Natural killer cell (primary cell): ENCODE measurements around the gene PRKRIP1. TPM values are rescaled to one million over a fixed set of nuclear protein-coding genes. Genes with fewer than 3 reads are reported as not detected.

Experiments used
- ATAC-seq, 3 donors: fragments of 150-1000 bp in 2 of 3; fragments of 200-7000 bp in 1 of 3; cut with Tn5 transposase; 1 replicate in 1 of 3; 2 replicates in 2 of 3; pipeline ENCODE4 v1.10.0; 2021; ENCODE audit warnings: mild to moderate bottlenecking in 2 of 3, moderate library complexity in 2 of 3
- DNase-seq, 2 donors: peaks; one replicate each; pipeline versions ENCODE4 v3.0.0 to v3.0.0-alpha.2; 2013 to 2021; ENCODE audit warnings: mixed read lengths in 1 of 2
- H3K27ac ChIP-seq: one replicate; pipeline ENCODE4 v1.5.1; 2013; ENCODE audit warnings: mild to moderate bottlenecking, low read length
- H3K27me3 ChIP-seq: one replicate; pipeline ENCODE4 v1.6.1; 2013; ENCODE audit warnings: low read length; ENCODE audit not compliant: control insufficient read depth, insufficient read depth
- H3K36me3 ChIP-seq: one replicate; pipeline ENCODE4 v1.6.1; 2013; ENCODE audit warnings: low read length; ENCODE audit not compliant: control insufficient read depth, insufficient read depth
- H3K4me1 ChIP-seq: one replicate; pipeline ENCODE4 v1.6.1; 2013; ENCODE audit warnings: low read length; ENCODE audit not compliant: control insufficient read depth, insufficient read depth
- H3K4me3 ChIP-seq: one replicate; pipeline ENCODE4 v1.5.1; 2013; ENCODE audit warnings: low read length
- H3K9me3 ChIP-seq: one replicate; pipeline ENCODE4 v1.6.1; 2013; ENCODE audit warnings: low read length; ENCODE audit not compliant: control insufficient read depth, insufficient read depth
- H3K27ac Mint-ChIP-seq, 2 donors: one replicate each; pipeline ENCODE4 v1.8.0; 2022; ENCODE audit warnings: mild to moderate bottlenecking in 2 of 2, mixed read lengths in 2 of 2, moderate library complexity in 1 of 2
- H3K27me3 Mint-ChIP-seq, 2 donors: one replicate each; pipeline ENCODE4 v1.8.0; 2022; ENCODE audit warnings: low read depth in 2 of 2, mixed read lengths in 2 of 2
- H3K36me3 Mint-ChIP-seq: one replicate; pipeline ENCODE4 v1.8.0; 2022; ENCODE audit warnings: mixed read lengths
- H3K4me1 Mint-ChIP-seq, 2 donors: one replicate each; pipeline ENCODE4 v1.8.0; 2022; ENCODE audit warnings: mixed read lengths in 2 of 2
- H3K4me3 Mint-ChIP-seq: one replicate; pipeline ENCODE4 v1.8.0; 2022; ENCODE audit warnings: mild to moderate bottlenecking, moderate library complexity, mixed read lengths
- H3K9me3 Mint-ChIP-seq, 2 donors: one replicate each; pipeline ENCODE4 v1.8.0; 2022; ENCODE audit warnings: mixed read lengths in 2 of 2
- CTCF ChIP-seq: fragments of 200-600 bp; IDR thresholded peaks from one replicate; pipeline ENCODE4 v1.8.0; 2022; ENCODE audit warnings: antibody characterized with exemption
- WGBS: methylation state at CpG from one replicate; pipeline ENCODE4 v1.1.7; 2013; ENCODE audit warnings: missing lambda C conversion rate; ENCODE audit not compliant: insufficient coverage; 5-methylcytosine and 5-hydroxymethylcytosine counted together
- intact Hi-C: fragments of 100-400 bp; cut with micrococcal nuclease; formaldehyde crosslinking; loops from one replicate; pipeline ENCODE4 v1.14.2; 2022
- total RNA-seq, 4 donors: library from RNA; stranded (reverse); fragments of 120-200 nt in 1 of 4; gene quantifications; one replicate each; pipeline versions ENCODE4 v1.2.3 to v1.2.4, GENCODE V29; 2013 to 2022

PRKRIP1 gene
- total RNA-seq, 3 donors from 2014 or later (not counting 1 experiment from before 2014, with no cell fraction given) = 38.2 to 44.2 (median 39.5) TPM

- no peak for ATAC-seq
- H3K36me3 Mint-ChIP-seq = no peaks in the 10 kb centered on the region
- no peaks in the 10 kb centered on the region for H3K27me3 Mint-ChIP-seq
- H3K36me3 ChIP-seq = peaks cover 26% of the 10 kb centered on the region
- WGBS = 81% methylated on average over 20 of the region's 20 CpGs
- no peak for DNase-seq
- no peaks in the 10 kb centered on the region for H3K9me3 Mint-ChIP-seq
- intact Hi-C loops = no loop called here
- peaks cover 9% of the 10 kb centered on the region for H3K4me1 ChIP-seq
- H3K4me3 Mint-ChIP-seq = no peak overlapping the region
- peaks cover 3 to 19% of the 10 kb centered on the region in 2 donors for H3K4me1 Mint-ChIP-seq
- no peaks in the 10 kb centered on the region for H3K27me3 ChIP-seq
- no peak for TF ChIP-seq CTCF
- no peak overlapping the region for H3K27ac Mint-ChIP-seq
- H3K9me3 ChIP-seq = no peaks in the 10 kb centered on the region
- no peak overlapping the region for H3K4me3 ChIP-seq
- H3K27ac ChIP-seq = no peak overlapping the region
Observed at GRCh38 chr7:102469972-102470825, 74.0 kb downstream of the PRKRIP1 start.

GRCh38 chr7:102471791-102472125 lies 75.6 kb downstream of the PRKRIP1 start:
- Histone ChIP-seq H3K9me3 (no peaks in the 10 kb centered on the region), H3K4me1 (no peaks in the 10 kb centered on the region), H3K4me3 (no peak overlapping the region), H3K27me3 (no peaks in the 10 kb centered on the region), H3K27ac (no peak overlapping the region), H3K36me3 (peaks cover 26% of the 10 kb centered on the region)
- DNase-seq (no peak), ATAC-seq (no peak)
- intact Hi-C loops = no loop called here
- no peak overlapping the region for H3K4me3 Mint-ChIP-seq
- WGBS = 88% methylated on average over 5 of the region's 6 CpGs
- no peak for TF ChIP-seq CTCF
- H3K9me3 Mint-ChIP-seq = no peaks in the 10 kb centered on the region
- H3K36me3 Mint-ChIP-seq = no peaks in the 10 kb centered on the region
- H3K27ac Mint-ChIP-seq = no peak overlapping the region
- no peaks in the 10 kb centered on the region for H3K27me3 Mint-ChIP-seq
- H3K4me1 Mint-ChIP-seq = peaks cover 0 to 6% of the 10 kb centered on the region in 2 donors

- Histone ChIP-seq H3K27me3 (no peaks in the 10 kb centered on the region), H3K36me3 (peaks cover 26% of the 10 kb centered on the region), H3K4me3 (no peak overlapping the region), H3K4me1 (no peaks in the 10 kb centered on the region), H3K9me3 (no peaks in the 10 kb centered on the region), H3K27ac (no peak overlapping the region)
- Mint-ChIP-seq H3K4me1 (no peaks in the 10 kb centered on the region), H3K4me3 (no peak overlapping the region), H3K27me3 (no peaks in the 10 kb centered on the region), H3K36me3 (no peaks in the 10 kb centered on the region), H3K9me3 (no peaks in the 10 kb centered on the region), H3K27ac (no peak overlapping the region)
- no peak for TF ChIP-seq CTCF
- intact Hi-C loops = no loop called here
- WGBS = 84% methylated on average over 28 of the region's 31 CpGs
- no peak for DNase-seq
- ATAC-seq = no peak
Observed at GRCh38 chr7:102472126-102473041, 76.2 kb downstream of the PRKRIP1 start.
